Loucy (cell line): ENCODE data around the gene YIF1A.

Source experiments
- EZH2phosphoT487 ChIP-seq: fragments of 200-600 bp; IDR thresholded peaks from 2 replicates; pipeline ENCODE4 v1.6.1; 2018; ENCODE audit warnings: antibody characterized with exemption, mild to moderate bottlenecking, moderate library complexity, borderline replicate concordance
- TF ChIP-seq, protein P1 (sequence below): fragments of 200-600 bp; sonication (generic); conservative IDR thresholded peaks from 2 replicates; pipeline ENCODE4 v1.5.1; 2014; ENCODE audit warnings: mild to moderate bottlenecking, antibody characterized with exemption, low read length

DNA sequence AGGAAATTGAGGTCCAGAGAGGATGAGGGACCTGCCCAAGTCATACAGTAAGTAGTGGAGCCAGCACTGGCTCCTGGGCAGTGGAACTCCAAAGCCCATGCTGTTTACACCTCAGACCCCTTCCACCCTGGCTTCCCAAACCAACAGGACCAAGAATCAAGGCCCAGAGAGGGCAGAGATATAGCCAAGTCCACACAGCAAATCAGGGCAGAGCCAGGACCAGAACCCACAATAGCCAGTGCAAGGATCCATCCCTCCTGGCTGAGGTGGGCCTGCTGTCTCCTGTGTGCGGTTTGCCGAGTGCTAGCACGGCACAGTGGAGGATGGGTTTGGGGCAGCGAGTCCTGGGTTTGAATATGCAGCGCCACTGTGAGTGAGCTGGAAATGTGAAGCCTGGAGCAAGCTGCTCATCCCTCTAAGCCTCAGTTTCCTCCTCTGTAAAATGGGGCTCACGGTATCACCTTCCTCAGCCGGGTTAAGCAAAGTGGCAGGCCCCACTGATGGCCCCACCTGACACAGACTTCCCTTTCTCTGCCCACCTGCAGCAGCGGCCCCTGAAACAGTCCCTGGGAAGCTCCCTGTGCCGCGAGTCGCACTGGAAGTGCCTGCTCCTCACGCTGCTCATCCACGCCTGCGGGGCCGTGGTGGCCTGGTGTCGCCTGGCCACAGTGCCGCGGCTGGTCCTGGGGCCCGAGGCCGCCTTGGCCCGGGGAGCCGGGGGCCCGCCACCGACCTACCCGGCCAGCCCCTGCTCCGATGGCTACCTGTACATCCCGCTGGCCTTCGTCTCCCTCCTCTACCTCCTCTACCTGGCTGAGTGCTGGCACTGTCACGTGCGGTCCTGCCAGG lies 5.1 kb upstream of the YIF1A start:
- TF ChIP-seq EZH2phosphoT487, result no peak
- TF ChIP-seq, protein P1, sequence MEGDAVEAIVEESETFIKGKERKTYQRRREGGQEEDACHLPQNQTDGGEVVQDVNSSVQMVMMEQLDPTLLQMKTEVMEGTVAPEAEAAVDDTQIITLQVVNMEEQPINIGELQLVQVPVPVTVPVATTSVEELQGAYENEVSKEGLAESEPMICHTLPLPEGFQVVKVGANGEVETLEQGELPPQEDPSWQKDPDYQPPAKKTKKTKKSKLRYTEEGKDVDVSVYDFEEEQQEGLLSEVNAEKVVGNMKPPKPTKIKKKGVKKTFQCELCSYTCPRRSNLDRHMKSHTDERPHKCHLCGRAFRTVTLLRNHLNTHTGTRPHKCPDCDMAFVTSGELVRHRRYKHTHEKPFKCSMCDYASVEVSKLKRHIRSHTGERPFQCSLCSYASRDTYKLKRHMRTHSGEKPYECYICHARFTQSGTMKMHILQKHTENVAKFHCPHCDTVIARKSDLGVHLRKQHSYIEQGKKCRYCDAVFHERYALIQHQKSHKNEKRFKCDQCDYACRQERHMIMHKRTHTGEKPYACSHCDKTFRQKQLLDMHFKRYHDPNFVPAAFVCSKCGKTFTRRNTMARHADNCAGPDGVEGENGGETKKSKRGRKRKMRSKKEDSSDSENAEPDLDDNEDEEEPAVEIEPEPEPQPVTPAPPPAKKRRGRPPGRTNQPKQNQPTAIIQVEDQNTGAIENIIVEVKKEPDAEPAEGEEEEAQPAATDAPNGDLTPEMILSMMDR, result no peak
